ENCODE results near the gene ARL15.
"Not testable (repeated sequence)": the region's sequence is repeated elsewhere in the genome, so short reads cannot be mapped to it uniquely, and the experiment has no call there.

Gene ARL15

DNA sequence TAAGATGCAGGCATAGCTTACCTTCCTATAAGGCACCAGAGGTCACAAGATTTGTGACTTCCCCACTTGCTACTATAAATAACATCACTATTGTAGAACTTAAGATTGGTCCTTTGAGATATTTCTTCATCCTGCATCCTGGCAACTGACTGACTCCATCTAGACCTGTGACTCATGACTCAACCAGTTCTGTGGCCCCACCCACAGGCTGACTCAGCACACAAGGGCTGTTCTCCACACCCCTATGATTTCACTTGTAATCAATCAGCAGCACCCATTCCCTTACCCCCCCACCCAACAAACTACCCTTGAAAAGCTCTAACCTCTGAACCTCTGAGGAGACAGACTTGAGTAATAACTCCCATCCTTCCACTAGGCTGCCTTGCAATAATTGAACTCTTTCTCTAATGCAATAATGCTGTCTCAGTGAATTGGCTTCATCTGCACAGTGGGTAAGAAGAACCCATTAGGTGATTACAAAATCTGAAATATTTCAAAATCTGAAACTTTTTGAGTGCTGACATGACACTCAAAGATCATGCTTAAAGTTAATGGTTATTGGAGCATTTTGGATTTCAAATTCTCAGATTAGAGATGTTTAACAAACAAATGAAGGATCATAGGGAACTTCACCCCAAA lies 296.7 kb downstream of the ARL15 start:
- DNase-seq = peak; percentile 12

- no peak for DNase-seq
Measured at GRCh38 chr5:54009828-54010227, 300.5 kb downstream of the ARL15 start.

DNA sequence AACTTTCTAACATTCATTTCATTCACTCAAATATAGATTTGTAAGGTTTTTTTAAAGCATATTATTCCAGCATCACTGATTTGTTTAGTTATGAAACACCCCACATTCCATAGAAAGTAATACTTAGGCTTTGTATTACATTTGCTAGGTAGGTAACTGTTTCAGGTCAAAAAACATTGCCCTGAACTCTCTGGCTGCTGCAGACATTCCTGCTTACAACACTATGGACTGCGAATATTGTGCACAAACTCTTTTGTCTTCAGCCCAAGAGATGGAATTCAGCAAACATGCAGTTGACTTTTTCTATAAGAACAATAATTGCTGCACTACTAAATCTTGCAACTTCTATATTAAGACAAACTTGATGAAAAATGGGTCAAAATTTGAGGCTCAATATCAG lies 301.0 kb downstream of the ARL15 start:
- no peak for DNase-seq

DNA sequence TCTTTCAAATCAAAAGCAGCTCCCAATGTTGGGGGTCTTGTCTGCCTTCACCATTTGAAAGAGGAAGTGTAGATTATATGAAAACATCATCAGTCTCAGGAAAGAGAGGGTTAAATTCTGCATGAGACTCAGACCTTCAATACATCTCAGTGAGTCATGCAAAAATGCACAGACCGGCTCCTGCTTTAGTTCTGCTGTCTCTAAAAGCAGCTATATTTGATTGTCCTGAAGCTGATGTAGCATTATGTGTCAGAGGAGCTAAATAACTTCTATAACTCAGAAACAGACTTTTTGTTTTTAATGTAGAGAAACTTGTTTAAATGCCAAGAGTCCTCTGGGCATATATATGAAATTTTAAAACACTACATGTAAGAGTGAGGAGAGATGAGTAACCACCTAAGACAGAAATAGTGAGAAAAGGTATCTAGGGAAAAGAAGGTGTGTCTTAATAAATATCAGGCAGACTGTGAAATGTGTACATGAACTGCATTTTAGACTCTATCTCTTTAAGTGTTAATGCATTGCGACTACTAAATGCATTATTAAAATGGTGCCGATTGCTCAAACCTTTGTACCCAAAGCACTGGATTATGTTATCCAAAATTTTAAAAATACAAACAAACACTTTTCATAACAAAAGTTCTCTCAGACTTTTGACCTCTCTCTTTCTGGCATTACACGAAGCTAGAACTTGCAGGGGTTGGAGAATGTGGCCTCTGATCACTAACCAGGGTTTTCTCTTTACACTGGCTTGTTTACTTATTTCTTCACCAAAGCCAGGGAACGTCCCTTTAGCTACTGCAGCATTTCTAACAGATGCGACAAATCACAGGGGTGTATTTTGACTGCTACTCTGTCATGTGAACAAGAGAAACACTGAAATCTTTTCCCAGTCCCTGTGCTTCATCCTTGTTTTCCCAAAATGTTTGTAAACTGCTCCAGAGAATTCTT lies 302.3 kb downstream of the ARL15 start:
- DNase-seq = no peak

DNA sequence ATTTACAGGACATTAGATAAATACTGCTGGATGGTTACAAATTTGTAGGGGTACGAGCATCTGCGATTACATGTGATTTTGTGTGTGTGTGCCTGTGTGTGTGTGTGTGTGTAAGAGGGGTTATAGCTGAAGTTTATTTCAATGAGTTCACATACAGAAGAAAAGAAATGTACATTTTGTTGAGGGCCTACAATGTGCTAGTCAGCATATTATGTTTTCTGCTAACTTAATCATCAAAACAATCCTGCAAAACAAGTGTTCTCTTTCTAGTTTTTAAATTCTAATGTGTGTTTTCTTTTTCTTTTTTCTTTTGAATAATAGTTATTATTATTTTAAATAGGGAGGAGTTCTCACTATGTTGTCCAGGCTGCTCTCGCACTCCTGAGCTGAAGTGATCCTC lies 305.7 kb downstream of the ARL15 start:
- no peak for DNase-seq

GRCh38 chr5:54002779-54003178 lies 307.6 kb downstream of the ARL15 start:
- no peak for DNase-seq

DNA sequence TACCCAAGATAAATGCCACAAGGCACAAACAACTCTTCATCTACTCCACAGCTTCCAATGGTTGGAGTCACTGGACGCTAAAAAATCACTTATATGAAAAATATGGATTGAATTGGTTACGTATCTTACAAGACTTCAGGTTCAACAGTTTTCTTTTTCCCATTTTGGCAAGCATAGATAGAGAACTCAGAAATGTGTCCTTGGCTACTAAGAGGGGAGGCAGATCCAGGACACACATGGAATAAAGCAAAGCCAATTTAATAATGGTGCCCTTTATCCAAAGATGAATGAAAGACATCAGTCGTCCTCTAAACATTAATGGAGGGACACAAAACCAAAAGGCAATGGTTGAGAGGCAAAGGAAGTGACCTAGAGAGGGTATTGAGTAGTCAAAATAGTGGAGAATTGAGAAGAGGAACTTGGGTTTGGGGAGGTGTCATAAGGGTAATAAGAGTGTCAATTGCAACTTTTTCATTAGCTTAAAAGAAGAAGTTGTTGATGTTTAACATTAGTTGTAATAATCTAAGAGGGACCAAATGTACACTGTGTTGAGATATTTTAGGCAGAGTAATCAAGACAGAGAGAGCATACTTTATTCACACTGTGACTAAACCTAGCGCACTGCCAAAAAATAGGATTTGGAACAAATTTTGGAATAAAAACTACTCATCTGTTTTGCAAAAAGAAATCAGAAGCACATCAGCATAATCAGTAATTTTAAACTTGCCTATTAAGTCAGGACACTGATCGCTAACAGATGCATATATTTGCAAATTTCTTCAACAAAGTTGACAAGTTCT lies 308.2 kb downstream of the ARL15 start:
- no peak for DNase-seq

GRCh38 chr5:54000011-54000410 lies 310.4 kb downstream of the ARL15 start:
- no peak for DNase-seq

GRCh38 chr5:53997736-53998627 lies 312.4 kb downstream of the ARL15 start:
- DNase-seq = no peak

- no peak for DNase-seq
Measured at GRCh38 chr5:53996008-53996407, 314.4 kb downstream of the ARL15 start.

- no peak for DNase-seq
Measured at GRCh38 chr5:53994148-53994547, 316.2 kb downstream of the ARL15 start.

DNA sequence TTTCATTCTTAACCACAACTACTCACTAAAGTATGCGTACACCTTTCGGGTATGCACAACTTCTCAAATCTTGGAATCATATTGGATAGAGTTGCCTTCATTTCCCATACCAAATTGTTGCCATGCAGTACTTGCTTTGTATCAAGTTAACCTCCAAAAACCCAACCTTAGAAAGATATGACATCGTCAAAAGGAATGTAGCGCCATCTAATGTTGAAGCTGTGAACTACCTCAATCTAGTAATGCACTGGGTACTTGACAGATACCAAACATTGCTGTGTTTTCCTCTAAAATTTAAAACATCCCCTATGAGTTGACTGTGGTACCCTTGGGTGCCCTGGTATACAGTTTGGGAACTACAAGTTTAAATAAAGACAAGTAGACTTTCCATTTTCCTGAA lies 318.4 kb downstream of the ARL15 start:
- DNase-seq = no peak

DNA sequence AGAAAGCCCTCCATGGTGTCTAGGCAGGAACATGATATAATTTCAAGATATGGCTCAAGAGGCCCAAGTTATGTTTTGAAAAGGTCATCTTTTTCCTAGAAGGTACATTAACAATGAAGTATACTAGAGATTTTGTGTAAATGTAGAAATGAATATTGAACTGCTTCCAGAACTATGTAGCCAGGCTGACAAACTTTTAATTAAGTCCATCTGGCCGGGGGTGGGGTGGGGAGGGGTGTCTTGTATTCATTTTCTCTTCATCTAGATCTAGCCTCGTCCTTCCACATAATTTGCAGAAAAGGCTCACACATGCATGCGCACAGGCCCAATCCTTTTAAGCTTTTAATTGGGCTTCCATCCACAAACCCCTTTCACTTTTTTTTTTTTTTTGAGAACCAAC lies 323.3 kb downstream of the ARL15 start:
- no peak for DNase-seq

GRCh38 chr5:53985796-53986195 lies 324.6 kb downstream of the ARL15 start:
- DNase-seq = no peak

GRCh38 chr5:53984971-53985370 lies 325.4 kb downstream of the ARL15 start:
- DNase-seq = no peak

DNA sequence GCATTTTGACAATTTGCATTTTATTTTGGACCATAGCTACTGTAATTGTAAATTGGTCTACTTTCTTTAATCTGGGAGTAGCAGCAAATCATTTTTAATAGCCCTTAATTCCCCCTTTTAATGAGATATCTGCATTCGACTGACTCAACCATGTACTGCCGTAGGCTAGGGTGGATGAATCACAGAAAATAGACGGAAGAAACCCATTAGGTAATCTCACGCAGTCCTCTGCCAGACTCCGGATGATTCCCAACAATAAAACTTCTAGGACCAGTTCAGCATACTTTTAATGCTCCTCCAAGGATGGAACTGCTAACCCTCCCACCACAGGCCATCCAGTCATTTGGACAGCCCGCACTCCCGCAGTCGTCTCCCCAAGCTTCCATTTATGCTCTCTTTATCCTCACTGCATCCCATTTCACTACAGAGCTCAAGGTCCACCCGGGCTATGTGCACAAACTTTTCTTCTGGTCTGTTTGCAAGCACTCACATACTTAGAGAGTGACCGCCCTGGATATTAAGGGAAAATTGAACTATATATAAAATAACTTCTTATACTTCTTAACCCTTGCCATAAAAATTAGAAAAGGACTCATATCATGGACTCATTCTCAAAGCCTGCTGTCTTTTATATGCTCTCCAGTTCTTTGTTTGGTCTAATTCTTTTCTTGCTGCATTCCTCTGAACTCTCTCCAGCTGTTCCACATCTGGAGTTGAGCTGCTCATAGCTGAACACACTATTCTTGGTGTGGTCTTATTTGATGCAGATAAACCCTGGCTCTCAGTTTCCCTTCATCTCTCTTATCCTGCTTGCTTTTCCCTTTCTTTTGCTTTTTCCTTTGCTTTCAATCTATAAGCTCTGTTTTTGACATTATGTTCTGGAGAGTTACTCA lies 326.6 kb downstream of the ARL15 start:
- DNase-seq = no peak

DNA sequence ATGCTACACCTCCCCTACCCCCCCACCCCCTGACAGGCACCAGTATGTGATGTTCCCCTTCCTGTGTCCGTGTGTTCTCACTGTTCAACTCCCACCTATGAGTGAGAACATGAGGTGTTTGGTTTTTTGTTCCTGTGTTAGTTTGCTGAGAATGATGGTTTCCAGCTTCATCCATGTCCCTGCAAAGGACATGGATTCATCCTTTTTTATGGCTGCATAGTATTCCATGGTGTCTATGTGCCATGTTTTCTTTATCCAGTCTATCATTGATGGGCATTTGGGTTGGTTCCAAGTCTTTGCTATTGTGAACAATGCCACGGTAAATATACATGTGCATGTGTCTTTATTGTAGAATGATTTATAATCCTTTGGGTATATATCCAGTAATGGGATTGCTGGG lies 328.1 kb downstream of the ARL15 start:
- DNase-seq = not testable (repeated sequence)

DNA sequence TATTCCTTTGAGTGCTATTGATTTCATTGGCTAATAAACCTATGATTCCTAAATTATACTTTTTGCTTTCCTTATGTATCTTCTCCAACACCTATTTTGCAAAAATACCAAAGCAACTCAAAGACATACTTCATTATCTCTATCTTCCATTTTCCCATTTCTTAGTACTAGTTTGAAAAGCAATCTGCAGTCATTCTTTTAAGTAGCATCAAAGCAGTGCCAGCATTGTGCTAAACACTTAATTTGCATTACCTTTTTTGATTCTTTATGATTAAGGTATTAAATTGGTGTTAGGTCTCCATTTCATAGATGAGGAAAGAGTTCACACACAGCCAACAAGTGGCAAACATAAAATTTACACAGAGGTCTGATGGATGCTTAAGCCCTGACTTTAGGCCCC lies 330.3 kb downstream of the ARL15 start:
- DNase-seq = no peak

DNA sequence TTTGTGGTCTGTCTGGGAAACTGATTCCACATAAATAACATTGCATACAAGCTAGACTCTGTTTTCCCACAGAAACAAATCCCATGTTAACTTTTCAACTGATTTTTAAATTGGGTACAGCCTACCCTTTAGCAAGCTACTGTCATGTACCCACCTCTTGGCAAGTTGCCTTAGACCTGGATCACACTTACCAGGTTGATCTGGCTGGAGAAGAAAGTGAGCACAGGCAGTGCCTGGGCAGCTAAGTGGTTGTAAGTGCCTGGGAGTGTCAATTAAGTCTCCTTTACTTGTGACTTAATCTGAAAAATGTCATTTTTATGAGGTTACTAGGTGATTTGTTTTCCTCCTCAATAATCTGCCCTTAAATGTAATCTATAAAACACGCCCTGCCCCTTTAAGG lies 336.4 kb downstream of the ARL15 start:
- DNase-seq = no peak

GRCh38 chr5:53972314-53972713 lies 338.1 kb downstream of the ARL15 start:
- DNase-seq = no peak

DNA sequence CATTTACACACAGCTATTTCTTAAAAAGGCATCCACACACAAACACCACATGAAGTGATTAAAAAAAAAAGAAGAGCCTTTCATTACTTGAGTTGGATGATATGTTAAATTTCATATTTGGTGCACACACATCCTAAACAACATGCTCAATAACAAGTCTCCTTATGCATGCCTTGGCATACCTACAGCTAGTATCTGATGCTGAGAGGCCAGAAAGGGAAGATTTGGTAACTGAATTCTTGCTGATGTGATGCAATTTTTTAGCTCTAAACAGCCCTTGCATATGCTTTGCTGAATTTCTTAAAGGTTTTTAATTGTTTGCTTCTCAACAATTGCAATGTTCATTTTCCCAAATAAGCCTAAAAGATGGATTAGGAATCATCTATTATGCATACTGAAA lies 338.8 kb downstream of the ARL15 start:
- DNase-seq = no peak
